Stimulated activated CD8-positive, alpha-beta memory T cell treated with anti-CD3 and anti-CD28 coated beads, Interleukin-2, amount 100 ng/mL, for 1 hour (primary cell): ENCODE measurements around the gene DIPK1A.

Experiments
- DNase-seq, 2 donors: peaks; one replicate each; pipeline ENCODE4 v3.0.0-alpha.2; 2020; ENCODE audit warnings: low read depth in 2 of 2

The DIPK1A gene

GRCh38 chr1:92842082-92843045, 118.9 kb downstream of the DIPK1A start:
- DNase-seq, result no peak

GRCh38 chr1:92840600-92840999, 120.7 kb downstream of the DIPK1A start:
- no peak for DNase-seq

GRCh38 chr1:92839442-92839841, 121.8 kb downstream of the DIPK1A start:
- no peak for DNase-seq

DNA sequence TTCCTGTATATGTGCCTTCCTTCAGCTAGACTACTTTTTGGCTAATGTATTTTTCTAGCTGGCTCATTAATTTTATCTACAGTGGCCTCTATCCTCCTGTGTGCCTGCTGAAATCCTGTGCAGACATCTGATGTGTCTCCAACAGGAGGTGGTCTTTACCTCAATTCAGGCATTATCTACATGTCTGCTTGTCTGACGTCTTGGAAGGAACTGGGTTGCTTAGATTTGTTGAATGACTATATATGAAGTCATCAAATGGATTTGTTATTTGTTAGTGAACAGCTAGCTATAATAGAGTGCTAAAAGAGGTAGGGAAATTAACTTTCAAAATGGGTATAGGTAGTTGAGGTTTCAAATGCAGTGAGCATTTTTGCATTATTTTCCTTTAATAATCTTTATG, 122.7 kb downstream of the DIPK1A start:
- no peak for DNase-seq

DNA sequence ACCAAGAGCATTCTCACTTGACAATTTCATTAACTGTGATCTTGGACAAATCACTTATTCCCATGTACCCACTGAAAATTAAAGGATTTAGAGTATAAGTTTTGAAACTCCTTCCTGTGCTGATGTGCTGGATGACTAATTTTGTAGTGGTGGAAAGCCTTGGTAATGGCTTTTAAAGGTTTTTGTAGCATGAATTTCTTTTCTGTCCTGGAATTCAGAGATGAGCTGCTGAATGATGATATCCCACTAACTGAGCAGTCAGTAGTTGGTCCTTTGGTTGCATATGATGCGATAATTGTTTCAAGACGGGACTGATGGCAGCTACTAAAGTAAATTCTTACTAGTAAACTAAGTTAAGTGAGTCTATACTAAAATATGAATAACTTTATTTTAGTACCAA, 124.2 kb downstream of the DIPK1A start:
- DNase-seq, result no peak

- no peak for DNase-seq
Measured at GRCh38 chr1:92834617-92835016, 126.6 kb downstream of the DIPK1A start.

- no peak for DNase-seq
Measured at GRCh38 chr1:92833840-92834239, 127.4 kb downstream of the DIPK1A start.

DNA sequence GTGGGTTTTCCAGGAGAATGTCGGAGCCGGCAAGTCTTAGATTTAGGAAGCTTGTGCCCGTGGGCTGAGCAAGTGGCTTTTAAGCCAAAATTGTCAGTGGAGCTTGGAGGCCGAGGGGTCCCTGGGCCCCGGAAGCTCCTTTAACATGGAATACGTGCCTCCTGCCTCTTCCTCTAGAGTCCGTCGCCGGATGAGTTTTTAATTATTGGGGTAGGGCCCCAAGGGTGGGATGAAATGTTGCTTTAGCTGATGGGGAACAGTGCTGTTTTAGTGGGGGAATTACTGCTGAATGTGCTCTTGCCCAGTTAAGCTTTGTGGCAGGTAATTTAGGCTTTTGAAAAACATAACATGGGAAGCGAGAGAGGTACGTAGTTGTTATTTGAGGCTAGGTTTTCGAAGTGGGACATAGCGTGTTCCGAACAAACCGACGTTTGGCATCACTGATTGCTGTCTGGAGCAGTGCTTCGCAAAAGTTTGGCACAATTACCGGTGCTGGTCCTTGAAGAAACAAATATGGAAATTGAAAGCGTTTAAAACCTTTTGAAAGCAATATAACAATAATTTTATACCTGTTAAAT, 128.6 kb downstream of the DIPK1A start:
- no peak for DNase-seq

DNA sequence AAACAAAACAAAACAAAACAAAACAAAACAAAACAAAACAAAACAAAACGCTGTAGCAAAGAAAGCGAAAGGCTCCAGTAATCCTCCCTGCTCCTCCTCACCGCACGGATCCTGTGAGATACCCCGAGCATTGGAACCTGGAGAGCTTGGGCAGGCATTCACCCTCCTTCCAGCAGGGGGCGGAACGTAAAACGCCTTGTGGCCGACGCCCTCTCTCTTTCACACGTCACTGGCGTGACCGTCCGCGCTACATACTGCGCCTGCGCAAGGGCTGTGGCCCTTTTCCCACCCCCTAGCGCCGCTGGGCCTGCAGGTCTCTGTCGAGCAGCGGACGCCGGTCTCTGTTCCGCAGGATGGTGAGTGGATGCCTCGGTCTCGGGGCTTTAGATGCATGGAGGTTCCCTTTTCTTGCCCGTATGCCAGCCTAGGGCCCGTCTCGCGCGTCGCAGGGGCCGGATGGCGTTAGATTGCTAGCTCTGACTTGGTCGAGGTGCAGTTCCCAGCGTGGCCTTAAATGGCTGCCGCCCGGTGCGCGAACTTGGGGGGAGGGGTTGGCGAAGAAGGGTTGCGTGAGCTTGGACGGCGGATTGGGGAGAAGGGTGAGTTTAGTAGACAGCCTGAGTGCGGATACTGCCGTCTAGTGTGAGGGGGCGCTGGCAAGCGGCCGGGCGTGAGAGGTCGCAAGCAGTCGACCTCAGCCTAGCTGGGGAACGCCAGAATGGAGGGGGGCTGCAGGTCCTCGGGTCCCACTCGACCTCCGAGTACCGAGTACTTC, 129.3 kb downstream of the DIPK1A start, which contains the start of gene RPL5:
Gene RPL5 (plus strand): TSS at position 279 of the 775 bp plus-strand sequence. CDS start 75 bp downstream, at position 354.
- peak; percentile 93 to 96 for DNase-seq

GRCh38 chr1:92831368-92831761, 129.9 kb downstream of the DIPK1A start:
- no peak for DNase-seq

DNA sequence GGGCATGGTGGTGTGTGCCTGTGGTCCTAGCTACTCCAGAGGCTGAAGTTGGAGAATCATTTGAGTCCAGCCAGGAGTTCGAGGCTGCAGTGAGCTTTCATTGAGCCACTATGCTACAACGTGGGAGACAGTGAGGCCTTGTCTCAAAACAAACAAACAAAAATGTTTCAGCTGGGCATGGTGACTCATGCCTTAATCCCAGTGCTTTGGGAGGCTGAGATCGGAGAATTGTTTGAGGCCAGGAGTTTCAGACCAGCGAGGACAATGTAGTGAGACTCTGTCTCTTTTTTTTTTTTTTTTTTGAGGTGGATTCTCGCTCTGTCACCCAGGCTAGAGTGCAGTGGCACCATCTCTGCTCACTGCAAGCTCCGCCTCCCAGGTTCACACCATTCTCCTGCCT, 134.5 kb downstream of the DIPK1A start:
- no peak for DNase-seq

GRCh38 chr1:92822879-92823278, 138.4 kb downstream of the DIPK1A start:
- DNase-seq, result no peak

GRCh38 chr1:92820551-92820950, 140.7 kb downstream of the DIPK1A start:
- DNase-seq, result no peak

DNA sequence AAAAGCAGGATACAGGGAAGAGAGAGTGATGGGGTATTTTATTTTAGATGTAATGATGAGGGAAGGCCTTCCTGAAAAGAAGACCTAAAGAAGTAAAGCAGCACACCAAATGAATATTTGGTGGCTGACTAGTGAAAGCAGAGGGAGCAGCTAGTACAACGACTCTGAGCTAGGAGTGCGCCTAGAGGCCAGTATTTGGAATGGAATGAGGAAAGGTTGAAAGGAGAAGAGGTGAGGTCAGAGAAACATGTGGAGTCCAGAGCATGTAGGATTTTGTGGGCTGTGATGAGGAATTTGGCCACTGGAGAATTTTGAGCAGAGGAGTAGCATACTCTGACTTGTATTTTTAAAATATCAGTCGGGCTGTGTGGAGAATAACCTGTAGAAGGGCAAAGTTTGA, 141.2 kb downstream of the DIPK1A start:
- DNase-seq, result no peak

DNA sequence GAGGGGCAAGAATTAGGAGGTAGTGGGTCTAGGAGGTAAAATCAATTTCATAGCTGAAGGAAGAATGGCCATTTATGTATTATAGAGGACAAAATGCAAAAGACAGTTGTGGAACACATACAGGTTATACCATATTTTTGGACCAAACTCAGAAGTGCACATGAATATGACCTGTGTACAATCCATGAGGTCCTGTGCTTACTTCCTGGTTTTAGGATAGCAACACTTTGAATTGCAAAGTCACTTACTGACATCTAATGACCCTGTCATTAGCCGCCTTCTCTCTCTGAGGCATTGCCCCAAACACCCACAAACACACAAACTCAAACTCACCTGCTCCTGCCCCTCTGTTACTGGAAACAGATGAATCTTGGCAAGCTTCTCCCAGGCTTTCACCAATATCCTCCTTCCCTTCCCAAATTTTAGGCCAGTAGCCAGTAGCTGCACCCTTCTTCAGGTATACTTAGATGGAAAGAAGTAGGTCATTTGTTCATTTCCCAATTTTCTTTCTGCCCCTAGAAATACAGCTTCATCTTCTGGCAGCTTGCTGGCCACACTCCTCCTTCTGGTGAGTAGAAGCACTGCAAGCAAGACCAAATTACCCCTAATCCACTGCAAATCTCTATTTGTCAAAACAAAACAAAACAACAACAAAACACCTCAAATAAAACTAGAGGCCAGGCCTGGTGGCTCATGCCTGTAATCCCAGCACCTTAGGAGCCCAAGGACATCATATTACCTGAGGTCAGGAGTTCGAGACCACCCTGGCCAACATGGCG, 143.1 kb downstream of the DIPK1A start:
- no peak for DNase-seq

DNA sequence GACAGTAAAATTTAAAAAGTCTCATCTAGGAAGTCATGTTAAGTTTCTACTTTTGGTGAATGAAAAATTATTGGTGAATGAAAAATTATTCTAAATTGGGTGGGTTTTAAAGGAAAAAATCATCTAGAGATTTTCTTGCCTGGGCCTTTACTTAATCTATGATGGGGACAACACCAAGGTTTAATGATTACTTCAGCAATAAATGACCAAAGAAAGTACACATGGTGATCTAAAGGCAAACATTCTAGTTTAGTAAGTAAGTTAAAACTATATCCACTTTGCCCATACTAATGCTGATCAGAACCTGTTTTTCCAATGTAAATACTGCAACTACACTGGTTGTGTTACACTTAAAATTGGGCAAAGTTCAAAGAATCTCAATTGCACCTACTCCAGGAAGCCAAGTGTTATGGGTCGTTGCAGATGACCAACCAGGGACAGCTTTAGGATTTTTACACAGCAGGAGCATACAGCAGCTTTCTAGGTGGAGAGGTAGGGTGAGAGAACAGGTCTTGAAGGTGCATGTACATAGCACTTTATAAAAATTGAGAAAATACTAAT, 144.0 kb downstream of the DIPK1A start:
- DNase-seq, result no peak

DNA sequence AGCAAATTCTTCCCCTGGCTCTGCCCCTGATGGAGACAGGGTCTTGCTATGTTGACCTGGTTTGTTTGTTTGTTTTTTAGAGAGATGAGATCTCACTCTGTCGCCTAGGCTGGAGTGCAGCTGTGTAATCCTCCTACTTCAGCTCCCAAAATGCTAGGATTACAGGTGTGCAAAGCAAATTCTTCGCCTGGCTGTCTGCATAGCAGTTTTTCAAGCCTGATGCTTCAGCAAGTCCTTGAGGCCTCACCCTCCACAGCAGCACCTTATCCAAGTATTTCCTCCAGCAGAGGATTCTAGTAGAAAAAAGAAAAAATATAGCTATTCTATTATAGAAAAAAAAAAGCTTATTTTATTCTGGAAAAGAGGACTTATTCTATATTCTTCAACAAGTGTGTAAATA, 144.5 kb downstream of the DIPK1A start:
- no peak for DNase-seq

GRCh38 chr1:92808381-92808780, 152.9 kb downstream of the DIPK1A start:
- DNase-seq, result no peak

DNA sequence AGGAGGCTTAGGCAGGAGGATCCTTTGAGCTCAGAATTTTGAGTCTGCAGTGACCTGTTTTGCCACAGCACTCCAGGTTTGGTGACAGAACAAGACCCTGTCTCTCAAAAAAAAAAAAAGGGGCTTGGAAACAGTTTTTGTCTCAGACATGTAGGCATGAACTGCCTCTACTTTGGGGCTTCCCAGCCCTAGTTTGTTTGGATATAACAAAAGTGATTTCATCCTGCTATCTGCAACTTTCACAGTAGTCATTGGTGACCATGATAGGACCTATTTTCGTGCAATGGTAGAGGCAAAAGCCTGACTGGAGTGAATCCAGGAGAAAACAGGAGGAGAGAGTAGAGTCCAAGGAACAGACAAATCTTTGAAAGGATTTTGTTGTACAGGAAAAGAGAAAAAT, 156.0 kb downstream of the DIPK1A start:
- no peak for DNase-seq

GRCh38 chr1:92804721-92805201, 156.5 kb downstream of the DIPK1A start:
- no peak for DNase-seq
